NCI-H187 (cell line): Measurements from ENCODE around the gene CIROP.

ENCODE experiments used
- DNase-seq, 2 experiments: peaks; one replicate each; lab custom pipeline; 2025; lab: John Stamatoyannopoulos, UW

Gene CIROP

DNA sequence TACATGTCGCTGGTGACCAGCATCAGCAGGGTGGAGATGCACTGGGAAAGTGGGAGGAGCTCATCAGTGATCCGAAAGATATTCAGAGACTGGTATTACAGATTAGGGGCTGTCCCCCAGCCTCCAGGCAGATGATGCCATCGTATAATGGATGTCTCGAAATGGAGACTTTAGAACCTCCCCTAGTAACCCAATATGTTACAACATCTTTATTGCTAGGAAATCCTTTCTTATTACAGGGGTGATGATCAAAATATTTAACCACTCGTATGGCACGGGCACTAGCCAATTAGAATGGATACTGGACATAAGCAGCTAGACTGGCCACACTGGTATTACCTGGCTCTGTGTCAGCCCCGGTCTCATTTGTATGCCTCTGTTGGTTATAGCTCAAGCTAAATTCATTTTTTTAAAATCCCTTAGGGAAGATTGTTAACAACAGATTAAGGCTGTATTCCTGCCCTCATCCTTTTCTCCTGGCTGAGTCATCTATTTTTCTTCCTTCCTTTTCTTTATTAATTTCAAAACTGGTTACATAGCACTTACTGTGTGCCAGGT lies 25.0 kb upstream of the CIROP start:
- DNase-seq: no peak

DNA sequence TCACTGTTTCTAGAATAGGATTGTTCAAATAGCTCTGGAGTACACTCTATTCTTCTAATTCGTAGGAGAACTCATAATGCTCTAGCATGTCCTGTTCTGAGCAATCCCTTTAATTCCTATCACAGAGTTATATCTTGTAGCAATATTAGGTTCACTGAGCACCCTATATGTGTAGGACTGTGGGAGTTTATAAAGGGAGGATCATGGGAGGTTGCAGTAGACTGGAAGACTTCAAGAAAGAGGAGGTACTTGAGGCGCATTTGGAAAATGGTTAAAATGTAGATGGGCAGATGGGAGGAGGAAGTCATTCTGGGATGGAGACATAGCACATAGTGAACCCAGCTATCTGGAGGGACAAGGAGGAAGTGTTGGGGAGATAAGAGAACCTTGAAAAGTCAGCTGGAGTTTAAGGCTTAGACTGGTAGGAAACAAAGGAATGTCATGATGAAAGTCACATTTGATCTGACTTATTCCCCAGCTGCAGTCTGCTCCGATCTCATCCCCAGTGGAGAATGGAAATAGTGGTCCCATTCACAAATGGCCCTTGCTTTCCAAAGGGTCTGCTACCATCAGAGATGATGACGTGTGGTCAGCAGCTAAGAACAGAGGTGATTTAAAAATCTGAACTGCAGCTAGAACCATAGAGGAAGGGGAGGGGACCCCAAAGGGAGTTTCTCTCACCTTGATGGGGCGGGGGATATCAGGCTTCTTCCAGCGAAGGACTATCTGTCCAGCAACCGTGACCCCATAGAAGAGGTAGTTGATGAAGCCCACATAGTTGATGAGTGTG lies 24.4 kb upstream of the CIROP start:
- no peak for DNase-seq

DNA sequence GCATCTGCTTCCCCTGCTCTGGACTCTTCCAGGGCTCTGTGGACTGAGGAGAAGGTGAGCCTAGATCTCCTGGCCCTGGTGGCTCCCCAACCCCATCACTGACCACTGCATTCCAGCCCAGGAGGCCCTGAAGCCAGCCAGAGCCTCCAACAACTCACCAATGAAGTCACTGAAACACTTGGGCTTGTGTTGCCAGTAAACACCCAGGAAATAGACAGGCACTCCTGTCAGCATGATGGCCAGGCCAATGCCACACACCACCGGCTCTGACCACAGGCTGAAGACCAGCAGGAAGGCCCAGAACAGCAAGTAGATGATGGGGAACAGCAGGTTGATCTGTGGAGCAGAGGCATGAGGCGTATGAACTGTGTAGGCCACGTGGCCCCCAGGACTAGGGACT lies 23.1 kb upstream of the CIROP start:
- no peak for DNase-seq

DNA sequence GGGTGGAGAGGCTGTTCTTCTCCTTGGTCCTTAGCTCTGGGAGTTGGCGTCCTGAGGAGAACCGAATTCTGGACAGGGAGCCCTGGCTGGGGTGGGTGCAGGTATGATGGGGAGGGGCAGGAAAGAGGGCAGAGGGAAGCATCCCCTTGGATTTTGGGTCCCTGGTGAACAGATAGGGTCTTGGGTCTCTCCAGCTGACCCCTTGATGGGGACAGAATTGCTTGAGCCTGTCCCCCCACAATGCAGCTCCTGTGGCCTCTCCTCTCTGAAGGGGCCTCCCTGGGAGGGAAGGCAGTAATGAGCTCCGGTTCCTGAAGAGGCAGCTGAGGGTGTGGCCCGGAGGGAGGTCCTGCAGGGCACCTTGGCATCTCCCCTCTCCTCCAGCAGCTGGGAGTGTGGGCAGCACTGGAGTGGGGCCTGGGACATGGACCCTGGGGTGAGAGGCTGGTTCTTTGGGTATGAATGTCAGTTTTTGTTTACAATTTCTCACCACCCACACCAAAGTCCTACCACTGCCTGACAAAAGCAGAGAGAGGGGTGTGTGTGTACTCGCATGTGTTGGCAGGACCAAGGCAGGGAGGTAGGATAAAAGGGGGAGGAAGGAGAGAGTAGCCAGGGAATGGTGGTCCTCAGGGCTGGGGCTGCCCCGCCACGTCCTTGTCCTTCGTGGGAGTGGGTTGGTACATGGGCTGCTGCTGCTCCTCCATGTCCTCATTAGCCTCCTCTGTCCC lies 21.9 kb upstream of the CIROP start:
- no peak for DNase-seq

DNA sequence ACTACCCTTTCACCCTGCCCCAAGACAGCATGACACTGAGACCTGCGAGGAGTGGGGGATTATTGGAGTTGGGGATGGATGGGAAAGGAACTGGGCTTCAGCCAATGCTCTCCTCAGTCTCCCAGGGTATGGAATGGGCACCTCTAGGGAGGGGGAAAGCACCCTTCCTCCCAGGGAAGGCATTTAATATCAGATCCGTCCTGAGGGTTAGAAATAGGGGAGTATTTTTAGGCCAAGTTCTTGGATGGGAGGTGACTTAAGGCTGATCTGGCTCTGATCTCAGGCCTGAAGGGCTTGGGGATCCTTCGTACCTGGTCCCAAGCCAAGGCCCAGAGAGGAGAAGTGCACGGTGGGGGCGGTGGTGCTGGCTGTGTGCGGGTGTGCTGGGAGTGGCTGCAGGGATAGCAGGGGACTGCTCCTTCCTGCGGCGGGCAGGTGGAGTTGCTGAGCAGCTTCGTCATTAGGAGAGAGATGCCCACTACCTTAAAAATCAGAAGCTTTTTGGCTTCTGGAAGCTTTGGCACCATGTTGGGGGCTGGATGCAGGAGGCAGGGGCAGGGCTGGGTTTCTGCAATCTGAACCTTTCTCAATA lies 21.2 kb upstream of the CIROP start:
- no peak for DNase-seq

DNA sequence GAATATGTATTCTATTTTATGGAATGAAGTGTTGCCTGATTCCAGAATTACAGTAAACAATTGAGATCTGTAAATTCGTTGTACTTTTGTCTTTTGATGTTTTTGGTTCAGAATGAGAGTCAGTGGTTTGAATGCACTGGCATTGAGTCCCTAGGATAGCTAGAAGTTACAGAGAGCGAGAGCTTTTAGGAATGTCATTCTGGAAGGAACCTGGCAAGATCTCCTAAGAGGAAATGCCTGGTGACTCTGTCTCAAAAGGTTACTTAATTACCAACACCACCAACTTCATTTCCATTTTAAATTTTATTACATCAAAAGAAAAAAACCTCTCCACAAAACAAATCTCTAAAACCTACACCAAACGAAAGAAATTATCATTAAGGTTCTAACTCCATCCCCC lies 20.2 kb upstream of the CIROP start:
- no peak for DNase-seq

DNA sequence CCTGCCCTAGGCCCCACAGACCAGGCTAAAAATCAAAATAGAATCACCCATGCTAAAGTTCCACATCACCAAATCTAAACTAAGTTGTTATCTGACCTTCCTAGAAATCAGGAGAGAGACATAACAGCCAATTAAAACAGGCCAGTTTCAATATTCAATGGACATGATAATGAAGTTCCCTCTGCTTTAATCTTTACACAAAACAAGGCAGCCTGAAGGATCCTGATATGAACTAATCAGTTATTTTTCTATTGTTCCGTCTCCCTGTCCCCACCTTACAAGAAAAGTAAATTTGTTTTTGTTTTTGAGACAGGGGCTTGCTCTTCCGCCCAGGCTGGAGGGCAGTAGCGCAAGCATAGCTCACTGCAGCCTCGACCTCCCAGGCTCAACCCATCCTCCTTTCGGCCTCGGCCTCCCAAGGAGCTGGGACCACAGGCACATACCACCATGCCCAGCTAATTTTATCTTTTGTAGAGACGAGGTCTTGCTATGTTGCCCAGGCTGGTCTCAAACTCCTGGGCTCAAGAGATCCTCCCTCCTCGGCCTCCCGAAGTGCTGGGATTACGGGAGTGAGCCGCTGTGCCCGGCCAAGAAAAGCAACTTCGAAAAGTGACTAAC lies 19.7 kb upstream of the CIROP start:
- DNase-seq: no peak

DNA sequence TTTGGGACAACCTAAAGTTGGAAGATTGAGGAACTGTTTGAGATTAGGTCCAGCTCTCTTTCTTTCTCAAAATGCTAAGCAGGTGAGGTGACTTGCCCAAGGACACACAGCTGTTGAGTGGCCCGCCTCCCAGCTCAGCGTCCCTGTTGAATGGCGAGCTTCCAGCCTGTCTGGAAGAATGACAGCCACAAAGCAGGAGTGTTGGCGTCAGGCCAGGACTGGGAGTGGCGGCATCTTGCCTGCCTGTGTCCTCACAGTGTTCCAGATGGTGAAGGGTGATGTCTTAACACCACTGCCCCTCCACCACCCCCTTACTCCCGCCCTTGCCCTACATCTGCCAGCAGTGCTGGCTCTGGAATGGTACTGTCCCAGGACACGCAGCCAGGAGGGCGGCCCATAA lies 18.6 kb upstream of the CIROP start:
- peak in 1 of 2 experiments; percentile 4 for DNase-seq

DNA sequence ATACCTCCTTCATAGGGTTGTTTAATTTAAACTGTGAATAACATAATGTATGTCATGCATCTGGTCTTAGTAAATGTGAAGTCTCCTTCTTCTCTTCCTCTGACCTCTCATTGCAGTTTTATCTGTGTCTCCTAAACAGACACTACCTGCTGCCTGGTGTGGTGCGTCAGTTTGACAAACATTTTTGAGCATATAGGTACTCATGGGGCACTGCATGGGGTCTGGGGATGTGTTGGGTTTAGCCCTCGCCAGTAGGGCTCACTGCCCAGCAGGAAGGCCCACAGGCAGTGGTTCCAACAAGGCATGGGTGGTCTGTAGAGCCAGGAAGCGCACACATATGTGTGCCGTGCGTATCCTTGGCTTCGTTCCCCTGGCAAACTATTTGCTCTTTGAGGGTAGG lies 17.3 kb upstream of the CIROP start:
- no peak for DNase-seq

DNA sequence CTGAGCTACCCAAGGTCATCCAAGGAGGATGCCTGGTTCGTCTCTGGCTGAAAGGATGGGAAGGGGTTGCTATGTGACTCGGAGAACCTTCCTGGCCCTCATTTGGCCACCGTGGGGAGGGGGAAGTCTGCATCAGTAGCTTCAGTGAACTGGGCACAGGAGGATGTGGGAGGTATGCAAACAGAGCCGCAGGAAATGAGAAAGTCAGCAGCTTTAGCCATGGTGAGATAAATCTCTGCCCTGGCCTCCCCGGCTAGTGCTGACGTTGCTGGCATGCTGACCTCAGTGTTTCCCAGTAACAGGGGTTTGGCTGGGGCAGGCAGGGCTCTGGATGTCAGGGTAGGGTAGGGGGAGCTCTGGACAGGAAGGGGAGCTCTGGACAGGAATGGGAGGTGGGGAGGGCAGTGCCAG lies 16.6 kb upstream of the CIROP start:
- DNase-seq: no peak

DNA sequence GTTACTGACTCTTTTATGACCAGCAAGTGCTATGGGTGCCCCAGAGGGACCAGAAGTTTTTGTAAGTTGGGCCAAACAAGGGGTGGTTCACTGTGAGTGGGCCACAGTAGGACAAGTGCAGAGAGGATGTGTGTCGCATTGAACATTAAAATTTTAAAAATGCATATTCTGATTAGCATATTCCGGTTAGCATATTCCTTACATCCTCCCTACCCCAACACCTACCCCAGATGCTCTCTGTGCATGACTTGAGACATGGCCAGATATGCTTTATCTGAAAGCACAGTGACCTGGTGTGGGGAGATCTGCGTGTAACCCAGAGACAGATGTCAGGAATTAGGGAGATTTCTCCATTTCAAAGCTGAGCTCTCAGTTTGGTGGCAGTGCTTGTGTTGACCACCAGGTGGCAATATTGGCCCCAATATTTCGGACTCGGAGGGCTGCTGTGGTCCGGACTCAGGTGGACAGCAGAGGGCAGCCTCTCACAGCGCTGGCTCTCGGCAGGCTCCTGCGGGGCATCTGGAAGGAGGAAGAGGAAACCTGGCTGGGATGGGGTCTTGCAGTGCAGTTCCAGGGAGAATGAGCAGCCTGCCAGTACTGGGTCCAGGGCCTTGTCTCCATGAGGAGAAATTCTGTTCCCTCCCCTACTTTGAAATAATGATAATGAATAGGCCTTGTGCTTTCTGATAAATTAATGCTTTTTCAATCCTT lies 15.9 kb upstream of the CIROP start:
- DNase-seq: peak; percentile 33 to 66

DNA sequence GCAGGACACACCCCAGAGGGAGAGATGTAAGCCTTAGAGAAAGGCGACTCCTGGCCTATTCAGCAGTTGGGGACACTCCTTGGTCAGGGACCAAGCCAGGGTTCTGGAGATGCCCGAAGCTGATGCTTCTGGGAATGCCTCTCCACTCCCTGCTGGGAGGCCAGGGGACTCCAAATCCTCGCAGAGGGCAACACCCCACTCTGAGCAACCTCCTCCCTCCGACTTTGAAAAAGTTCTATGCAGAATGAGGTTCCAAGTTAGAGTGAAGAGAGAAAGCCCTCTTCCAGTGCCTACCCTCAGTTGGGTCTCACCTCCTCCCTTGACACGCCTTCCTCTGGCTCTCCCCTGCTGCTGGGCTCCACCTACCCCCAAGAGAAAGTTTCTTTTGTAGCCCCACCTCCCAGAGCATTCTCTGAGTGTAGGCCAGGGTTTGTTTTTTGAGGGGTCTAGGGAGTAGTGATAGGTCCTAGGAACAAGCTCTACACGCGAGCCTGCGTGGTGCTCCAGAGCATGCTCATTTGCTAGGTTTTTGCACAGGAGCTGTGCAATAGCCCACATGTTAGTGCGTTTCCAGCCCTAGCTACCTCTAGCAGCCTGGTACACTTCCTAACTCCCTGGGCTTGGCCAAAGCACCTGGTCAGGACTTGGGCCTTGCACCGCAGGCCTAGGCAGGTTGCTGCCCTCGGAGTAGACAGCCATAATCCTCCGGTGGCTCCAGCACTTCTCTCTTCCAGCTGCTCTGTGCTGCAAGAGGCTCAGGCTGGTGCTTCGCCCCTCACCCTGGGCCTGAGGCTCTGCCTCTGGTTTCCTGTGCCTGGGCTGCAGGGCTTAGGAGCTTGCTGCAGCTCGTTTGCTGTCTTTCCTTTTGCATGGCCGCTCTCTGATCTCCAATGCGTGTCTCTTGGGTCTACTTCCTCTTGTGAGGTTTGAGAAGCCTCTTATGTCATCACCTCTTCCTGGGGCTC lies 14.9 kb upstream of the CIROP start:
- DNase-seq: no peak

DNA sequence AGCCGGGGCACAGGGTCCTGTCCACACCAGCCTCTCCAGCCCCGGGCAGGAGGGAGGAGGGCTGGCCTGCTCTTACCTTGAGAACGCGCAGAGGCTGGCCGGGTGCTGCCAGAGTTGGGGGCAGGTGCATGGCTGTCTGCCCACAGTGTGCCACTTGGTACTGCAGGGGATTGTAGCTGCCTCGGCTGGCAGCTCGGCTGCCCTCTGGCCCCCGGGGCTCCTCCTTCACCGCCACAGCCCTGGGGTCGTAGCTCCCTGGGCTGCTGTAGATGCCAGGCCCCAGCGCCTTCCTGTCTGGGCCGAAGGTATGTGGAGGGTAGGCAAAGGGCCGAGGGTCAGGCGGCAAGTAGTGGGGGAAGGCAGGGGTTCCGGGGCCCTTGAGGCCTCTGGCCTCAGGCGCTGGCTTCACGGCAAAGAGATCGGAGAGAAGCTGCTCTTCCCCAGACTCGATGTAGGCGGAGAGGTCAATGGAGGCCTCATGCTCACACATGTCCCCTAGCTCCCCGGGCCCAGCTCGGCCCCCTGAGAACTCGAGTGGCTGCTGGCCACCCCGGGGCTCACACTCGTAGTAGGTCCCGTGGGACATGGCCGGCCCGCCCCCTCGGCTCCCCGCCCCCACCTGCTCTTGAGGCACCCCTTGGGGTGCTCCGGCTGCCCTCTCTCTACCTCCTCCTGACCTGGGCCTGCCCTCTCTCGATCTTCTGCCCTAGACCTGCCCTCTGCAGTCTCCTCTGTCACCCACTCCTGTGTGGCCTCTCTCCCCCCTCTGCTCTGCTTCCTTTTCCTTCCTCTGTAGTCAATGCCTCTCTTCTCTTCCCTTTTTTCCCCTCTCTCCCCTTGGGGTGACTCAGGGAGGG lies 13.9 kb upstream of the CIROP start, which contains the start of gene CEBPE:
Gene CEBPE, minus strand, starts transcription at position 750 of the 857 bp plus-strand sequence. Its CDS starts 164 bp downstream, at position 586.
- no peak for DNase-seq

DNA sequence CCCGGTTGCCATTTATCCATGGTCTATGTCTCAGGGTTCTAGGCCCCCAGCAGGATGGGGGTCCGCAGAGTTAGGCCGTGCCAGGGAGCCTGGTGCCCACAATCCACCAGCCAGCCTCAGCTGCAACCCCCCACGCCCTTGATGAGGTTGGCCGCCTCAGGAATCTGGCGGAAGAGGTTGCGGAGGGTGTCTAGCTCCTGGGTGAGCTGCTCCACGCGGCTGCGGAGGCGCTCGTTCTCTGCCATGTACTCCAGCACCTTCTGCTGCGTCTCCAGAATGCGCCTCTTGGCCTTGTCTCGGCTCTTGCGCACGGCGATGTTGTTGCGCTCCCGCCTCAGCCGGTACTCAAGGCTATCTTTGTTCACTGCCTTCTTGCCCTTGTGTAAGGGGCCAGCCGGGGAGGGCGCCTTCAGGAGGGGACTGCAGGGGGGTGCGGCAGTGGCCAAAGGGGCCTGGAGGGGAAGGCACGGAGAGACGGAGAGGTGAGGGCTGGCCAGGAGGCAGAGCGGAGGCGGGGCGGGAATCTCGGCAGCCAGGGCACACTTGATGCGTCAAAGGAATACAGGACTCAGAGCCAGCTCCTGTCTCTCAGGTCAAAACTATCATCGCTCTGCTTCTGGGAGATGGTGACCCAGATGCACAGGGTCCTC lies 12.7 kb upstream of the CIROP start:
- DNase-seq: no peak

DNA sequence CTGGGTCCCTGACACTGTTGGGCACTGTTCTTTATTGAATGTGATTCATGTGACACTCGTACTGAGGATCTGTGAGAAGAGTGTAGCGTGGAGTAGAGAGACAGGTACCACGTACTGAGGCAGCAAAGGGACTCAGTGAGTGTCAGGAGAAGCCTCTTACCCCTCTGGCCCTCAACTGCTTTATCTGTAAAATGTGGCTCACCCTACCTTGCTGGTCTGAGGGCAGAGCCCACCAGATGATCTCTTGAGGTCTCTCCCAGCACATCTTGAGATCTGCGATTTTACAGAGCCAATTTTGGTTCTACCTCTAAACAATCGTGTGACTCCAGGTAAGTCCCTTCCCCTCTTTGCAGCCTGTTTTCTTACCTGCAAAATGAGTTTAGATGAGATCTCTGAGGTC lies 11.1 kb upstream of the CIROP start:
- DNase-seq: no peak

DNA sequence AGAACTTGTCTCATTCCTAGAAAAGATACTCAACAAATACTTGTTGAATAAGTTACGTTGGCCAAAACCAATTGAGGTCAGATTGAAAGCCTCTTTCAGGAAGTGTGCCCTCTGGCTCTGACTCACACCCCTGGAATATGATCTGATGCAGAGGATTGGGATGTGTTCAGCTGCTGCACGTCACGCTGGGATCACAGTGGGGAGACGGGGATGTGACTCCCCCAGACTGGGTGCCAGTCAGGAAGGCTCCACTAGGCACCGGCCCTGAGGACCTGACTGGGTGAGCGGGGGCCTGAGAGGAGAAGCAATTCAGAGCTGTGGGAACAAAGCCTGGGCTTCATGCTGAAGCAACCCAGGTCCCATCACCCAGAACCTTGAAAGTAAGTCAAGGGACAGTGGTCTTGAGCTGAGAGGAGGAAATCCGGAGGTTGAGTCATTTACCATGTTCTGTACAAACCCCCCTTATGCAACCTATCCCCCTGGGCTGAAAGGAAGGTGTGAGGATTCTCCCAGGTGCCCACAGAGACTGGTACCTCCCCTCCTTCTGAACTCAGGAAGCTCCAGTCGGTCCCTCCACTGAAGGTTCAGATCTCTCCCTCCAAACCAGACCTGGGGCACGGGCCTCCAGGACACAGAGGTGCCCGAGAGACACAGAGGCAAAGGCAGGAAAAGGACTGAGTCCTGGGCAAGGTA lies 10.4 kb upstream of the CIROP start:
- no peak for DNase-seq

DNA sequence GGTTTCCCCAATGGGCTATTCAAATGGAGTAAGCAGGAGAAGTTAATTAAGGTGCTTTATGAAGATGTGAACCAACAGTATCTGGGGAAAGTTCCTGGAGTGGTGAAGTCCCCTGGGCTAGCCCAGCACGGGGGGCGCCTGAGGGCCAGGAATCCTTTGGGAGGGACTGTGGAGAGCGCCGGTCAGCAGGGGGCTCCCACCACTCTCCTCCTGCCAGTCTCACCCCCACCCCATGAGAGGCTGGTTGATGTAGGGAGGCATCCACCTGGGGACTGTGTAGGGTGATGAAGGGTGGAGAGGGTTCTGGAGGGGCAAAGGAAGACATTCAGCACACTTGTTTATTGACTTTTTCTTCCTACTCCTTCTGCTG lies 9.9 kb upstream of the CIROP start:
- no peak for DNase-seq

DNA sequence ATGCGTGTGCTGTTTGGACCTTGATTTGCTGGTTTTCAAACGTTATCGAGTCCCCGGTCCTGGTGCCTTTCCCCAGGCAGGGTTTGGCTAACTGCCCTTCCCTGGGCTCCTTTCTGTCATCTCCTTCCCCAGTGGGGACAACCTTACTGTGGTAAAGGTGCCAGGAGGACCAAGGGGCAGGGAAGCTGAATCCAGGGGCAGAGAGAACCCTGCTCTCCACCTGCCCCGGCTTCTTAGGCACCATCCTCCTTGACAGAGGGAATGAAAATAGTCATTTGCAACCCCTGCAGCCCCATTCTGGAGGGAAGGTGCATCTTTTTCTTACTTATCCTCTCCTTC lies 9.3 kb upstream of the CIROP start:
- DNase-seq: no peak
